Lower leg skin (tissue), 4 donors: ENCODE data around the gene DMRTB1. TPM values are rescaled to one million over a fixed set of nuclear protein-coding genes. Genes with fewer than 3 reads are reported as not detected.

Experiments used
- DNase-seq, 2 donors: peaks; one replicate each; pipeline ENCODE4 v3.0.0-alpha.2; 2019; ENCODE audit warnings: low spot score in 2 of 2
- H3K4me3 ChIP-seq: fragments of 200-600 bp; sonication (generic); 2 replicates; pipeline ENCODE4 v1.5.1; 2017; ENCODE audit warnings: mild to moderate bottlenecking, low read depth; ENCODE audit not compliant: poor library complexity, severe bottlenecking
- POLR2A ChIP-seq, 2 donors: fragments of 450-650 bp; IDR thresholded peaks; one replicate each; pipeline ENCODE4 v1.6.1; 2016 to 2017; ENCODE audit warnings: antibody characterized with exemption in 2 of 2, mild to moderate bottlenecking in 1 of 2, moderate library complexity in 1 of 2
- WGBS, 2 donors: methylation state at CpG; one replicate each; pipeline ENCODE4 v1.1.5; 2018; 5-methylcytosine and 5-hydroxymethylcytosine counted together
- intact Hi-C: fragments of 100-400 bp; cut with DNase I; formaldehyde crosslinking; loops from one replicate; pipeline ENCODE4 v1.15.0; 2023; ENCODE audit warnings: low total_unique reads
- total RNA-seq, 4 donors: library from RNA; depleted of rRNA; stranded (reverse); fragments of >200 nt; gene quantifications; one replicate each; pipeline ENCODE4 v1.1.0, GENCODE V29; 2016
- TF ChIP-seq, protein P1 (sequence below), 3 donors: fragments of 450-650 bp; IDR thresholded peaks; one replicate each; pipeline ENCODE4 v1.5.1; 2016; ENCODE audit warnings: antibody characterized with exemption in 3 of 3, mild to moderate bottlenecking in 3 of 3, moderate library complexity in 2 of 3

DMRTB1 gene
- total RNA-seq, 4 donors from 2014 or later: not detected

DNA sequence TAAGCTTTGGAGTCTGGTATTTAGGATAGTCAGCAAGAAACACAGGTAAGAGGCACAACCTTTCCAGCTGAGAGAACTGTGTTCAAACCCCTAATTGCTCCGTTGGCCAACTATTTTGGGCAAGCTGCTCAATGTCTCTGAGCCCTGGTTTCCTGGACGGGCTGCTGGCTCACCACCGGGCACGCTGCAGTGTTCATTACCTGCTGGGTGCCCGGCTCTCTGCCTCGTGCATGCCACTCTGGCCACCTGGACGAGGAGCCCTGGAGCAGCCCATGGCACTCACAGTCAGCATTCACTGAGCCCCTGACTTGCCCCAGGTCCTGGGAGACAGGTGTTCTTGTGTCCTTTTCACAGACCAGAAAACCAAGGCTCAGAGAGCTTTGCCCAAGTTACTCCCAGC is 51.0 kb downstream of the DMRTB1 start:
- H3K4me3 ChIP-seq: no peak overlapping the region
- intact Hi-C loops: no loop called here
- DNase-seq: no peak
- TF ChIP-seq, protein P1, sequence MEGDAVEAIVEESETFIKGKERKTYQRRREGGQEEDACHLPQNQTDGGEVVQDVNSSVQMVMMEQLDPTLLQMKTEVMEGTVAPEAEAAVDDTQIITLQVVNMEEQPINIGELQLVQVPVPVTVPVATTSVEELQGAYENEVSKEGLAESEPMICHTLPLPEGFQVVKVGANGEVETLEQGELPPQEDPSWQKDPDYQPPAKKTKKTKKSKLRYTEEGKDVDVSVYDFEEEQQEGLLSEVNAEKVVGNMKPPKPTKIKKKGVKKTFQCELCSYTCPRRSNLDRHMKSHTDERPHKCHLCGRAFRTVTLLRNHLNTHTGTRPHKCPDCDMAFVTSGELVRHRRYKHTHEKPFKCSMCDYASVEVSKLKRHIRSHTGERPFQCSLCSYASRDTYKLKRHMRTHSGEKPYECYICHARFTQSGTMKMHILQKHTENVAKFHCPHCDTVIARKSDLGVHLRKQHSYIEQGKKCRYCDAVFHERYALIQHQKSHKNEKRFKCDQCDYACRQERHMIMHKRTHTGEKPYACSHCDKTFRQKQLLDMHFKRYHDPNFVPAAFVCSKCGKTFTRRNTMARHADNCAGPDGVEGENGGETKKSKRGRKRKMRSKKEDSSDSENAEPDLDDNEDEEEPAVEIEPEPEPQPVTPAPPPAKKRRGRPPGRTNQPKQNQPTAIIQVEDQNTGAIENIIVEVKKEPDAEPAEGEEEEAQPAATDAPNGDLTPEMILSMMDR (IDR thresholded peaks at IDR 0.05): no peak
- WGBS, 2 donors: 89 to 90% methylated on average over 7 of the region's 7 CpGs

DNA sequence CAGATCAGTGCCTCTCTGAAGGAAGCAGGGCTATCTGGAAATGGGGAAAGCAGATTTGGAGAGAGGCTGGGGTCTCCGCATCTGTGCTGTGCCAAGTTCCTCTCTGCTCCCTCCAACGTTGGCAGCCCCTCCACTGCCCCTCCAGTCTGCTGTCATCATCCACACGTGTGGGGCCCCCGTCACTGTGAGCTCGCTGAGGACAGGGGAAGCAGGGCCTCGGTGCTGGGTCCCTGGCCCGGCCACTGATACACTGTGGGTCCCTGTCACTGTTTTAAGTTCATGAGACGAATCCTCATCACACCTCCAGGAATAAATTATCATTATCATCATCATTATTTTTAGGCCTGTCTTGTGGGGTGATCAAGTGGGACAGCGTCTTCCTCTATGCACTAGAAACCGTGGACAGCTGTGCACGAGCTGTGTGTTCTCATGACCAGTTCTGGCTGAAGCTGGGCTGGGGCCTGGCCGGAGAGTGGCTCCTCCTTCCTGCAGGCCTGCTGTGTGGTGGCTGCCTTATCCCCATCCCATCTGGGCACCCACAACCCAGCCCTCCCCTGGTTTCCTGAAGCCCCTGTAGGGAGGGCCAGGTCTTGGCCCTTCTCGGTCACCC is 52.2 kb downstream of the DMRTB1 start:
- no peak for TF ChIP-seq POLR2A (IDR thresholded peaks at IDR 0.05)
- TF ChIP-seq, protein P1 (IDR thresholded peaks at IDR 0.05): no peak
- no peak overlapping the region for H3K4me3 ChIP-seq
- DNase-seq: no peak
- intact Hi-C loops: no loop called here
- WGBS, 2 donors: 79 to 88% methylated on average over 13 of the region's 13 CpGs

DNA sequence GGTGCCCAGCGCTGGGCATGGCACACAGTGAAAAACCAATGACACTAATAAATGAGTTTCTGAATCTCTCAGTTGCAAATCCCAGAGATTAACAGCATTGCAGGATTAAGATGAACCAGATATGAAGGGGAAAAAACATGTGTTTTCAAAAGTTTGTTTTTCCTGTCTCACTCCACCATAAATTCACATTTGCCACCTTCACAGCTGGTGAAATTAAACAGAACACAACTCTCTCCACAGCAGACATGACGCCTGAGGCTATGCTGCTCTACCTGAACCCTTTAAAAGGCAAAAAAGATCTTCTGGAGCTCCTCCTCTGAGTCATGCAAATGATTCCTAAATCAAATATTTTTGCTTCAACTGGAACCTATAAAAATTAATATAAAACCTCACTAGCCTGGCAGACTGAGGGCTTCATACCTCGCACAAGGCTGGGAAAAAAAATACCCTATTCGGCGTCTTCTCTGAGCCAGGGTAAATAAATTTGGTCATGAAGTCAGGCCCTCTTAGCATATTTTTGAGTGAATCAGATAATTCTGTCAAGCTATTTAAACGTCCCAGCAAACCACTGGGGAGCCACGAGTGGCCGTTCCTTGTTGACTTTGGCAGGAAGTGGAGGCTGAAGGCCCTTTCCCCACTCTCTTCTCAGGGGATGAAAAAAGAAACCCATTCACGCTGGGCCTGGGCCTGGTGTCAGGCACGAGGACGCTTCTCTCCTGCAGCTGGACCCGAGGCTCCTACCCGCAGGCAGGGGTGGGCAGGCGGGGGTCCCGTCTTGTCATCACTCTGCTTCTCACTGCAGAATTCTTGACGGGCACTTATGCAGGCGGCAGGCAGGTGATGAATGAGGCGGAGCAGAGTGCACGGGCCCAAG is 53.0 kb downstream of the DMRTB1 start:
- TF ChIP-seq, protein P1 (IDR thresholded peaks at IDR 0.05): no peak
- no peak for TF ChIP-seq POLR2A (IDR thresholded peaks at IDR 0.05)
- no peak overlapping the region for H3K4me3 ChIP-seq
- no peak for DNase-seq
- 63 to 64% methylated on average over 19 of the region's 19 CpGs for WGBS, 2 donors
- intact Hi-C loops: no loop called here

DNA sequence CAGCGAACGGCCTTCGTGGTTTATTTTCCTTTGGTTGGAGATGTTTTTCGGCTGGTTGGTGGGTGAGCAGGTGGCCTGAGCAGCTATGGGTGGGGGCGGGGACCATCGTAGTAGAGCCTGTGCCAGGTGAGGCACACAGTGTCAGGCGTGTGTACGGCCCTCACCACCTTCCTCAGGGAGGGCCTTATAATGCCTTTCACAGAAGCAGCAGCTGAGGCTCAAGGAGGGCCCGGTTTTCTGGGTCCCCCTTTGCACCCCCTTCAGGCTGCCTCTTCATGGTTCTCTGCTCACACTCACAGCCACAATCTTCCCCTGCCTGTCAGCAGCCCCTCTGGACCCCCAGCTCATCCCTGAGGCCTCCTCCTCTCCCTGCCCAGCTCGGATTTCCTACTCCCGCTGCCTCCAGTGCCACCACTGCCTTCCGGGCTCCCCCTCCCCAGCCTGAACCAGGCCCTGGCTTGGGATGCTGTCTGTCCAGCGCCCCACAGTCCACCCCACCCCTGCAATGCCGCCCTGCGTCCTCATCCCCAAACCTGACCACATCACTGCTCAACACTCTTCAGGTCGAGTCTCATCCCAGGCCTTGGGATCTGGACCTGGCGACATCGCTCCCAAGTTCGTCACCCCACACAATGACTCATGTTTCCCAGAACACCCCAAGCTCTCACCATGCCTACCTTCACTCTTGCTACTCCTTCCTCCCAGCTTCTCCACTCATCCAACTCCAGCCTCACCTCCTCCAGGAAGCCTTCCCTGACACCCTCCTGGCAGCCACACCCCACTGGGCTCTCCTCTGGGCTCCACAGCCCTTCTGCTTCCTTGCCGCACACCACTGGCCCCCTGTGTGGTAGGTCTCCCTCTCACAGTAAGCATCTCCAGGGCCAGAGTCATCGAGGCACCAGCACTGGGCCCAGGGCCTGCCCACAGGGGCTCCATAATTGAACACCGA is 53.9 kb downstream of the DMRTB1 start:
- WGBS, 2 donors: 84 to 85% methylated on average over 21 of the region's 22 CpGs
- no peak for TF ChIP-seq POLR2A (IDR thresholded peaks at IDR 0.05)
- TF ChIP-seq, protein P1 (IDR thresholded peaks at IDR 0.05): no peak
- intact Hi-C loops: no loop called here
- H3K4me3 ChIP-seq: no peak overlapping the region
- no peak for DNase-seq

DNA sequence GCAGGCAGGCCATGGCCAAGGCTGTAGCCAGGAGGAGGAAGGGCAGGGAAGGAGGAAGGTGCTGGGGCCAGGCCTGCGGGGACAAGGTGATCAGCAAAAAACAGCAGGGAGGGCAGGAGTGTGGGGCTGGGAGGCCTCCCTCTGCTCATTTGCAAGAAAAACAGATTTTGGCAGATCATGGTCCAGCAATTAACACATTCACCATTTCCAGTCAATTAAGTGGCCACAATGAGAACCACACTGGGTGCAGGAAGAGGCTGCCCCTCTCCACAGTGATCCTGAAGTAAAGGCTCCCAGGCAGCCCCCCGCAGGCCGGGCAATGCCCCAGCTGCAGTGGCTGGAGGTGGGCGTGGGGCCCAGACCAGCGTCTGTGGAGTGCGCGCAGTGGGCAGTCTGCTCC is 54.6 kb downstream of the DMRTB1 start:
- H3K4me3 ChIP-seq: no peak overlapping the region
- no peak for DNase-seq
- no peak for TF ChIP-seq POLR2A (IDR thresholded peaks at IDR 0.05)
- TF ChIP-seq, protein P1 (IDR thresholded peaks at IDR 0.05): no peak
- intact Hi-C loops: no loop called here
- WGBS, 2 donors: 95 to 97% methylated on average over 7 of the region's 7 CpGs
